CD4-positive, alpha-beta T cell (primary cell): Measurements from ENCODE around the gene RANGRF. TPM values are rescaled to one million over a fixed set of nuclear protein-coding genes. Genes with fewer than 3 reads are reported as not detected.

Source experiments
- ATAC-seq: fragments of 200-7000 bp; cut with Tn5 transposase; one replicate; pipeline ENCODE4 v1.10.0; 2022; ENCODE audit warnings: mild to moderate bottlenecking; ENCODE audit not compliant: poor library complexity
- CTCF ChIA-PET: fragments of 350-600 bp; sonication (Branson Sonifier 250); formaldehyde crosslinking; loops from one replicate; lab custom pipeline; 2021; ENCODE audit warnings: antibody characterized with exemption, inconsistent platforms; lab: Charles Lee
- POLR2A ChIA-PET: fragments of 350-600 bp; sonication (Branson Sonifier 250); formaldehyde crosslinking; loops from one replicate; lab custom pipeline; 2021; ENCODE audit warnings: antibody characterized with exemption, inconsistent platforms; lab: Charles Lee
- DNase-seq, 14 experiments: peaks; one replicate each; pipeline ENCODE4 v3.0.0-alpha.2; 2013 to 2020; ENCODE audit warnings: mixed read lengths in 2 of 14
- H3K27ac ChIP-seq, 2 donors: one replicate each; pipeline versions ENCODE4 v1.5.1 to v1.7.0; 2013; ENCODE audit warnings: low read length in 2 of 2, low read depth in 1 of 2, mild to moderate bottlenecking in 1 of 2
- H3K27me3 ChIP-seq, 2 experiments: 1 replicate in 1 of 2; 2 replicates in 1 of 2; pipeline versions ENCODE4 v1.6.1 to v1.7.0; 2013; ENCODE audit warnings: low read length in 2 of 2, control low read depth in 1 of 2, mild to moderate bottlenecking in 1 of 2, moderate library complexity in 1 of 2; ENCODE audit not compliant: insufficient read depth in 2 of 2, control insufficient read depth in 1 of 2
- H3K36me3 ChIP-seq: one replicate; pipeline ENCODE4 v1.6.1; 2013; ENCODE audit warnings: low read length, control low read depth; ENCODE audit not compliant: insufficient read depth
- H3K4me1 ChIP-seq: one replicate; pipeline ENCODE4 v1.6.1; 2013; ENCODE audit warnings: low read length, control low read depth; ENCODE audit not compliant: insufficient read depth
- H3K4me3 ChIP-seq: one replicate; pipeline ENCODE4 v1.5.1; 2013; ENCODE audit warnings: mild to moderate bottlenecking, low read length, moderate library complexity
- H3K9me3 ChIP-seq, 2 experiments: 1 replicate in 1 of 2; 2 replicates in 1 of 2; pipeline versions ENCODE4 v1.6.1 to v1.7.0; 2013; ENCODE audit warnings: low read length in 2 of 2, mild to moderate bottlenecking in 2 of 2, control low read depth in 1 of 2, moderate library complexity in 1 of 2; ENCODE audit not compliant: control insufficient read depth in 1 of 2, insufficient read depth in 1 of 2
- H3K27ac Mint-ChIP-seq: one replicate; pipeline ENCODE4 v1.8.0; 2020; ENCODE audit warnings: mixed read lengths
- H3K27me3 Mint-ChIP-seq: one replicate; pipeline ENCODE4 v1.8.0; 2021; ENCODE audit warnings: mixed read lengths
- H3K36me3 Mint-ChIP-seq: one replicate; pipeline ENCODE4 v1.8.0; 2021; ENCODE audit warnings: low read depth, mixed read lengths
- H3K4me1 Mint-ChIP-seq: one replicate; pipeline ENCODE4 v1.8.0; 2021; ENCODE audit warnings: low read depth, mixed read lengths
- H3K4me3 Mint-ChIP-seq: one replicate; pipeline ENCODE4 v1.8.0; 2020; ENCODE audit warnings: mild to moderate bottlenecking, mixed read lengths
- H3K9me3 Mint-ChIP-seq: one replicate; pipeline ENCODE4 v1.8.0; 2020; ENCODE audit warnings: mixed read lengths
- intact Hi-C, 2 experiments: fragments of 100-400 bp; cut with DNase I in 1 of 2; cut with micrococcal nuclease in 1 of 2; formaldehyde crosslinking; loops; one replicate each; pipeline versions ENCODE4 v1.15.1 to v1.9.0; 2023 to 2025; cut with DNase I, micrococcal nuclease
- total RNA-seq, 174 experiments: library from RNA in 2 of 174; stranded (reverse) in 2 of 174; gene quantifications; one replicate each; pipeline ENCODE4 v1.2.3 and lab custom pipeline; 2021 to 2026
- TF ChIP-seq, protein P1 (sequence below): fragments of 200-600 bp; IDR thresholded peaks from one replicate; pipeline ENCODE4 v1.8.0; 2022; ENCODE audit warnings: antibody characterized with exemption, mild to moderate bottlenecking

RANGRF gene
- total RNA-seq, 2 experiments from 2014 or later, result 23.1 to 24.6 TPM

DNA sequence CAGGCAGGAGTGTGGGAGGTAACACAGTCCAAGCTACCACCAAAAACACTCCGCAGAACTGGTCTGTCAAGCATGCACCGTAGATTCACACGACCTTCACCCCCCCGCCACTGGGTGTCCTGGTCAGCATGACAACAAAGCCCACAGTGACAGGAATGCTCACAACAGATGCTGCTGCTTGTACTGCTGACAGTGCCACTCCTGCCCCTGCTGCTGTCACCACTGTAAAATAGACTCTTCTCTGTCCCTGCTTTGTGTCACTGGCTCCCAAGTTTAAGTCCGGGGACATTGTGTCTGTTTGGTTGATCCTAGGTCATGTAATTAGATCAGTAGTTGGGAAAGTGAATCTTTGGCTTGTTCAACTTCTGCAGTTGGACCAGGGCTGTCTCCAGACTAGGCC is 44.2 kb downstream of the RANGRF start:
- Mint-ChIP-seq H3K4me3 (no peak overlapping the region), H3K27me3 (peaks cover 39% of the 10 kb centered on the region), H3K4me1 (peaks cover under 1% of the 10 kb centered on the region), H3K9me3 (no peaks in the 10 kb centered on the region), H3K36me3 (no peaks in the 10 kb centered on the region), H3K27ac (no peak overlapping the region)
- Histone ChIP-seq H3K4me1 (peaks cover under 1% of the 10 kb centered on the region), H3K27ac (no peak overlapping the region), H3K9me3 (no peaks in the 10 kb centered on the region), H3K4me3 (no peak overlapping the region), H3K36me3 (no peaks in the 10 kb centered on the region), H3K27me3 (peaks cover 8 to 12% of the 10 kb centered on the region in 2 experiments)
- ATAC-seq, result no peak
- ChIA-PET POLR2A (no interaction called here), CTCF (no interaction called here)
- TF ChIP-seq, protein P1, sequence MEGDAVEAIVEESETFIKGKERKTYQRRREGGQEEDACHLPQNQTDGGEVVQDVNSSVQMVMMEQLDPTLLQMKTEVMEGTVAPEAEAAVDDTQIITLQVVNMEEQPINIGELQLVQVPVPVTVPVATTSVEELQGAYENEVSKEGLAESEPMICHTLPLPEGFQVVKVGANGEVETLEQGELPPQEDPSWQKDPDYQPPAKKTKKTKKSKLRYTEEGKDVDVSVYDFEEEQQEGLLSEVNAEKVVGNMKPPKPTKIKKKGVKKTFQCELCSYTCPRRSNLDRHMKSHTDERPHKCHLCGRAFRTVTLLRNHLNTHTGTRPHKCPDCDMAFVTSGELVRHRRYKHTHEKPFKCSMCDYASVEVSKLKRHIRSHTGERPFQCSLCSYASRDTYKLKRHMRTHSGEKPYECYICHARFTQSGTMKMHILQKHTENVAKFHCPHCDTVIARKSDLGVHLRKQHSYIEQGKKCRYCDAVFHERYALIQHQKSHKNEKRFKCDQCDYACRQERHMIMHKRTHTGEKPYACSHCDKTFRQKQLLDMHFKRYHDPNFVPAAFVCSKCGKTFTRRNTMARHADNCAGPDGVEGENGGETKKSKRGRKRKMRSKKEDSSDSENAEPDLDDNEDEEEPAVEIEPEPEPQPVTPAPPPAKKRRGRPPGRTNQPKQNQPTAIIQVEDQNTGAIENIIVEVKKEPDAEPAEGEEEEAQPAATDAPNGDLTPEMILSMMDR, result no peak
- DNase-seq, result no peak
- intact Hi-C loops, result no loop called here

DNA sequence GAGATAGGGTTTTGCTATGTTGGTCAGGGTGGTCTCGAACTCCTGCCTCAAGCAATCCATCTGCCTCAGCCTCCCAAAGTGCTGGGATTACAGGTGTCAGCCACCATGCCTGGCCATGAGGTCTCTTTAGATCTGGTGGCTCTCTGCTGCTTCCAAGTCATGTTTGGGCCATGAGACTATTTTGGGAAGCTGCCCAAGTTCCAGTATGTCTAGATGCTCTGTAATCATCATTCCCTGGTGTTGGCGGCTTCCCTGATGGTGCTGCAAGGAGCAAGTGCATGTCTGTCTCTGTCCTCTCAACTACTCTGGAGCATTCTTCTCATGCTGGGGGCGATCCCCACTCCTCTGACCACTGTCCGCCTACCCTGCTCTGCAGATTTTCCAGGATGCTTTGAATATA is 44.8 kb downstream of the RANGRF start:
- CTCF ChIA-PET, result no interaction called here
- H3K27me3 Mint-ChIP-seq, result peaks cover 33% of the 10 kb centered on the region
- no peak for DNase-seq
- POLR2A ChIA-PET, result no interaction called here
- no peaks in the 10 kb centered on the region for H3K9me3 Mint-ChIP-seq
- Histone ChIP-seq H3K4me1 (peaks cover 5% of the 10 kb centered on the region), H3K27ac (no peak overlapping the region), H3K4me3 (no peak overlapping the region), H3K9me3 (no peaks in the 10 kb centered on the region), H3K36me3 (no peaks in the 10 kb centered on the region), H3K27me3 (peaks cover 3 to 7% of the 10 kb centered on the region in 2 experiments)
- peaks cover 7% of the 10 kb centered on the region for H3K4me1 Mint-ChIP-seq
- H3K4me3 Mint-ChIP-seq, result no peak overlapping the region
- no peak overlapping the region for H3K27ac Mint-ChIP-seq
- H3K36me3 Mint-ChIP-seq, result no peaks in the 10 kb centered on the region
- intact Hi-C loops, result no loop called here
- TF ChIP-seq, protein P1, result no peak
- no peak for ATAC-seq

DNA sequence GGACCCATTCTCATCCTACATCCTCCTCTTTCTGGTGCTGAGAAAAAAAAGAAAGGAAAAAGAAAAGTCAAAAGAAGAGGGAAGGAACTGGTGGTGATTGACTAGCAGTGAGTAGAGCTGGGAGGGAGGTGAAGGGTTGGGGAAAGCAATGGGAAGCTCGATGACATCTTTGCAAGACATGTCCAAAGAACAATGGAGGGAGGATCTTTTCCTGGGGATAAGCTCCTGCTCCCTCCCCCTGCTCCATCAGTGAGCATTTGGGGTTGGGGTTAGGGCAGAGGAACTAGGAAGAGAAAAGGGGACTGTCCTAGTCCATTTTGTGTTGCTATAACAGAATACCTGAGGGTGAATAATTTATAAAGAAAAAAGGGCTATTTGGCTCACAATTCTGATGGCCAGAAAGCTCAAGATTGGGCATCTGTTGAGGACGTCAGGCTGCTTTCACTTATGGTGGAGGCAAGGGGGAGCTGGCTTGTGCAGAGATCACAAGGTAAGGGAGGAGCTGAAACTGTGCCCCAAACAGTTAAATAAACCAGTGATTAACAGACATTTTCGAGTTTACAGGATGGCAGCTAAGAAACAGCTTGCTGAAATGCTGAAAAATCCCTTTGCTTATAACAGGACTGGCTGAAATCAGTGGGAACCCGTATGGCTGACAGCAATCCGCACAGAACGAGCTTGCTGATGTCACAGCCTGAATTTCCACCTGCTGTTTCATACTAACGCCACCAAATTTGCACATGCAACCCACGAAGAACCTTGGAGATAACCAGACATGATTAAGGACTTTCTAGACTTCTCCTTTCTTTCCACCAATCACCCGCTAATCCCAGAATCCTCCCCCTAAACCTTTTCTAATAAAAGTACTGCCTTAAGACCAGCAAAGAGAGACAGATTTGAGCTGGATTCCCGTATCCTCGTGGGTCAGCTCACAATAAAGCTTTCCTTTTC is 49.6 kb downstream of the RANGRF start:
- H3K4me1 ChIP-seq, result peaks cover 5% of the 10 kb centered on the region
- H3K27ac ChIP-seq, result no peak overlapping the region
- H3K27me3 Mint-ChIP-seq, result peaks cover 11% of the 10 kb centered on the region
- ATAC-seq (no peak), DNase-seq (peak in 2 of 14 experiments; percentile 44 to 49)
- peaks cover 12% of the 10 kb centered on the region for H3K4me1 Mint-ChIP-seq
- no peak overlapping the region for H3K4me3 ChIP-seq
- no peaks in the 10 kb centered on the region for H3K36me3 Mint-ChIP-seq
- no peaks in the 10 kb centered on the region for H3K9me3 ChIP-seq
- H3K9me3 Mint-ChIP-seq, result no peaks in the 10 kb centered on the region
- peak overlapping the region; percentile 6 for H3K4me3 Mint-ChIP-seq
- no peaks in the 10 kb centered on the region for H3K36me3 ChIP-seq
- intact Hi-C loops, result no loop called here
- TF ChIP-seq, protein P1, result no peak
- H3K27me3 ChIP-seq, result no peaks in the 10 kb centered on the region
- POLR2A ChIA-PET, result interaction anchor here (1.7 kb wide), 1 partner anchor 9 kb away, joined by 3 read pairs; no protein-coding TSS in a partner anchor
- no peak overlapping the region for H3K27ac Mint-ChIP-seq
- CTCF ChIA-PET, result no interaction called here
